Choroid plexus epithelial cell (primary cell): ENCODE measurements around the gene HMOX2.

Experiments used
- DNase-seq: peaks from one replicate; pipeline ENCODE4 v3.0.0-alpha.2; 2010; ENCODE audit warnings: low read depth
- H3K4me3 ChIP-seq: 2 replicates; pipeline ENCODE4 v1.5.1; 2011; ENCODE audit warnings: low read depth, mild to moderate bottlenecking, control low read depth, low read length, moderate library complexity
- TF ChIP-seq, protein P1 (sequence below): conservative IDR thresholded peaks from 2 replicates; pipeline ENCODE4 v1.5.1; 2011; ENCODE audit warnings: low read depth, mild to moderate bottlenecking, control low read depth, inconsistent platforms, low read length, moderate library complexity

The HMOX2 gene

DNA sequence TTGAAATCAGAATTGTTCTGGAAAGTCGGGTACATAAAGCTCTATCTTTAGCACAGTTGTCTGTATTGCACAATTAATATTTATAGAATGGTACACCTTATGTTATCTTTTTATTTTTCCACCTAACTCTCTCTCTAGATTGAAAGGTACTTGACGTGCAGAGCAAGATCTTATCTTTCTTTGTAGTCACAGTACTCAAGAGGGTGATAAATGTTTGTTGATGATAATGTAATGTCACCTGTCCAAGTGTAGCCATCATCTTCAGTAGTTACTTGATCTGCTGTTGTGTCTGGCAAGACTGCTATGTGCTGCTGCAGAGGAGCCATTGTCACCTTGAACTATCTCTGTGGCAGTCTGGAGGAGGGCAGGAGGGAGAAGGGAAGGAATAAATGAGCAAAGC is 5.3 kb downstream of the HMOX2 start:
- TF ChIP-seq, protein P1, sequence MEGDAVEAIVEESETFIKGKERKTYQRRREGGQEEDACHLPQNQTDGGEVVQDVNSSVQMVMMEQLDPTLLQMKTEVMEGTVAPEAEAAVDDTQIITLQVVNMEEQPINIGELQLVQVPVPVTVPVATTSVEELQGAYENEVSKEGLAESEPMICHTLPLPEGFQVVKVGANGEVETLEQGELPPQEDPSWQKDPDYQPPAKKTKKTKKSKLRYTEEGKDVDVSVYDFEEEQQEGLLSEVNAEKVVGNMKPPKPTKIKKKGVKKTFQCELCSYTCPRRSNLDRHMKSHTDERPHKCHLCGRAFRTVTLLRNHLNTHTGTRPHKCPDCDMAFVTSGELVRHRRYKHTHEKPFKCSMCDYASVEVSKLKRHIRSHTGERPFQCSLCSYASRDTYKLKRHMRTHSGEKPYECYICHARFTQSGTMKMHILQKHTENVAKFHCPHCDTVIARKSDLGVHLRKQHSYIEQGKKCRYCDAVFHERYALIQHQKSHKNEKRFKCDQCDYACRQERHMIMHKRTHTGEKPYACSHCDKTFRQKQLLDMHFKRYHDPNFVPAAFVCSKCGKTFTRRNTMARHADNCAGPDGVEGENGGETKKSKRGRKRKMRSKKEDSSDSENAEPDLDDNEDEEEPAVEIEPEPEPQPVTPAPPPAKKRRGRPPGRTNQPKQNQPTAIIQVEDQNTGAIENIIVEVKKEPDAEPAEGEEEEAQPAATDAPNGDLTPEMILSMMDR = no peak
- H3K4me3 ChIP-seq = no peak overlapping the region
- no peak for DNase-seq

DNA sequence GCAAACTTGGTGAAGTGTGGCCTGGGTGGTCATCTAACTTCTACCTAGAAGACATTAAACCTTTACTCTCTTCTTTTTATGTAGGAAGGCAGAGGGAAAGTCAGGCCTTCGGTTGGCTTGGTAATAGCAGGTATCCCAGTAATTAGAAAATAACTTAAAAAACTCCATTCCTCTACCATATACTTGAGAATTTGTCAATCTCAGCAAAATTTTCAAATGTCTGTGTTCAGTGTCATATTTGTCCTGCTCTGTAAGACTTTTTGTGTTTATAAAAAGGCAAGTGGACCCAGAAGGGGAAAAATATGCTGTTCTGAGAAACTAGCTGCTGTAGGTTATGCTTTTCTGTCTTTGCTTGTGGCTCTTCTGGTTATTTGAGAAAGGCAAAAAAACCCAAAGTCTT is 5.8 kb downstream of the HMOX2 start:
- DNase-seq = no peak
- no peak overlapping the region for H3K4me3 ChIP-seq
- TF ChIP-seq, protein P1 = no peak

DNA sequence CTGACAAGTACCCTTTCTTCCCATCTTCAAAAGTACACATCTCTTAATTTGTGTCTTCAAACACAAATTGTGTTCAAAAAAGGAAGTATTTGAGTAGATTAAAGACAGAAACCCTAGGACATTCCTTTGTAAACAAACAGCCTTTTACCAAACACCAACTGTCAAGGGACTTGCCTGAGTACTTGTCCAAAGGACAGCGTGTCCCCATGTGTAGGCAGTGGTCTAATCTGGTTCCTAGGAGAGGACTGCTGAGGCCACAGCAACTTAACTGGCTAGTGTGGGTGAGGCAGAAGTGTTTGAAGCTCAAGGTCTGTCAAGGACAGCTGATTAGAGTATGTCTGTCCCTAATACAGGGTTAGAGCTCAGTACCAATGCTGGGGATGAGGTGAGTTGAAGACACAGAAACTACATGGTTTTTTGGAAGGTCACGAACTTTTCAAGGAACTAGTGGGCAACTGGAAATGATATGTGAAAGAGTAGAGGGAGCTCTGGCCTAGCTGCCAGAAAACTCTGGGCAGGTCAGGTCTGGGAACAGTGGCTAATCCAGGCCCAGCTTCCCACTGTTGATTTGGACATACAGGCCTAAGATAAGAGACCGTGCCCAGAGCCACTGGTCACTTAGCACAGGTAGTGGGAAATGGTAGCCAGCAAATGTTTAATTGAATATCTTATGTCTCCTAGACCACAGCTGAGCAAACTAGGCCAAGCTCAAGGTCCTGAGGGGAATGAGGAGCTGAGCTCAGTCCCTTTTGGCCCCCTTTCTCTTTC is 10.1 kb downstream of the HMOX2 start:
- TF ChIP-seq, protein P1 = no peak
- no peak for DNase-seq
- no peak overlapping the region for H3K4me3 ChIP-seq

DNA sequence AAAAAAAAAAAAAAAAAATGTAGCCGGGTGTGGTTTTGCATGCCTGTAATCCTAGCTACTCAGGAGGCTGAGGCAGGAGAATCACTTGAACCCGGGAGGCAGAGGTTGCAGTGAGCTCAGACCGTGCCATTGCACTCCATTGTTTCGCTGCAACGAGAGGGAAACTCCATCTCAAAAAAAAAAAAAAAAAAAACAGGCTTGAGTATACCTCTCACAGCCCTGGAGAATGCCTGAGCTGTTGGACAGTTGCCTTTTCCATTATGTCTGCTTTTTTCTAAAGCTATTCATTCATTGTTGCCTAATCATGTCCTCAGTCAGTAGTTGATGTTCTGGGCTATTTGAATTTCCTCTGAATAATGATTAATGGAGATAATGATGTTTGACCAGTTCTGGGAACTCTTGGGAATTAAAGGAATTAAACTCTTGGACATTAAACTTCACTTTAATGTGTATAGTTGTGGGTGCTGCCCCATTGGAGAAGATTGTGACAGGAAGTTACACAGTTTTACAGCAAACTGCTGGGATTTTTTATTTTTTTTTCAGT is 11.8 kb downstream of the HMOX2 start:
- no peak overlapping the region for H3K4me3 ChIP-seq
- DNase-seq = peak; percentile 78
- TF ChIP-seq, protein P1 = no peak

DNA sequence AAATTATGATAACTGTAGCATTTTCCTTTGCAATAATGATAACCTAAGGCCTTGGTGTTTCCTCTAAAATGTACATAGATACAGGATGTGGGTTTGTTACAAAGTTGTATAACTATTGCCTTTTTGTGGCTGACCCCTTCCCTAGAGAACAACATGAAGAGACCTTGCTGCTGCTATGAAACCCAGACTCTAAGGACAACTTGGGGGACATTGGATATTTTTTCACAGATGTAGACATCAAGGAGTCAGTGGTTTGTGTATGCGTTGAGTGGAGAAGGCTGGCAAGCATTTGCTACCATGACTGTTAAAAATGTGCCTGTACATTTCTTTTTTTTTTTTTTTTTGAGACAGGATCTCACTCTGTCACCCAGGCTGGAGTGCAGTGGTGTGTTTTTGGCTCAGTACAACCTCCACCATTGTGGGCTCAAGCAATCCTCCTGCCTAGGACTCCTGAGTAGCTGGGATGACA is 12.3 kb downstream of the HMOX2 start:
- H3K4me3 ChIP-seq = no peak overlapping the region
- DNase-seq = no peak
- TF ChIP-seq, protein P1 = no peak

DNA sequence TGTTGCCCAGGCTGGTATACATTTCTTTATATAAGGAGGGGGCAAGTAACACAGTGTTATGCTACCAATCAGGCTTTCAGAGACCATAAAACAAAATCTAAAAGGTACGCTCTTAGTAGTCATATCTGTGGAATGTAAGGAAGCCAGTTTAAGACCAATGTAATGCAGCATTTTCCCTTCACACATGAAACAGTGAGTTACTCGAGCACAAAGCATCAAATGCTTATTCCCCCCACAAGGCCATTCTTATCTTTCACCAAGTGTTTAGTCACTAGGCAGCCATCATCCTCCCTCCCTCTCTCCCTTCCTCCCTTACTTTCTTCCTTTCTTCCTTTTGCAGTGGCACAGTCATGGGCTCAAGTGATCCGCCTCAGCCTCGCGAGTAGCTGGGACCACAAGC is 12.8 kb downstream of the HMOX2 start:
- TF ChIP-seq, protein P1 = no peak
- DNase-seq = peak; percentile 87
- no peak overlapping the region for H3K4me3 ChIP-seq

DNA sequence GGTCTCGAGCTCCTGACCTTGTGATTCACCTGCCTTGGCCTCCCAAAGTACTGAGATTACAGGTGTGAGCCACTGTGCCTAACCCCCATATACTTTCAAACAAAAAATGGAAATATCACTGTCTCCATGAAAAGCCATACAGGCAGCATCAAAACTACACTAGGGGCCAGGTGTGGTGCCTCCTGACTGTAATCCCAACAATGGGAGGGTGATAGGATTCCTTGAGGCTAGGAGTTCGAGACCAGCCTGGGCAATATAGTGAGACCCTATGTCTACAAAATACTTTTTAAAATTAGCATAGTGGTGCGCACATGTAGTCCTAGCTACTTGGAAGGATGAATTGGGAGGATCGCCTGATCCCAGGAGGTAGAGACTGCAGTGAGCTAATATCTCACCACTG is 15.7 kb downstream of the HMOX2 start:
- TF ChIP-seq, protein P1 = no peak

More for the DNA sequence above, 15.7 kb downstream of the HMOX2 start:
- DNase-seq = no peak
- H3K4me3 ChIP-seq = no peak overlapping the region
